ENCODE measurements around the gene CTSV.
"Not testable (repeated sequence)": the region's sequence is repeated elsewhere in the genome, so short reads cannot be mapped to it uniquely, and the experiment has no call there.

Gene CTSV

DNA sequence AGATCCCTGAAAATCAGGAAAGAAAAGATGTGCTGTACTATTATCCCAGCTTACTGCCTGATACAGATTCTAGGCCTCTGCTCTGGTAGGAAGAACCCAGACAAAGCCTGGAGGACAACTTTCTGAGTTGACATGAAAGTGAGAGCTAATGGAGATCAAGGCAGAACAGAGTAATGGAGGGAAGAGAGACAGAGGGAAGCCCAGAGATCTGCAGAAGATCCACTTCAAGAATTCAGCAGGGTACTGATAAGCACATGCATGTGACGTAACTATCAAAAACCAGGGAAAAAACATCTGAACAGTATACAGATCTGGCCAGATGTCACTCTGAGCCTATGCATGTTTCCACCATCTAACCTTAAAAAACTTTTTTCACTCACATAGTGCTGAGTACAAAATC lies 37.6 kb downstream of the CTSV start:
- intact Hi-C loops (cut with DNase I; ENCODE audit: low total_unique reads); DNase-seq; H3K9me3 ChIP-seq; H3K36me3 ChIP-seq; H3K4me3 ChIP-seq; H3K4me1 ChIP-seq; H3K27me3 ChIP-seq; H3K27ac ChIP-seq: not testable (repeated sequence)

DNA sequence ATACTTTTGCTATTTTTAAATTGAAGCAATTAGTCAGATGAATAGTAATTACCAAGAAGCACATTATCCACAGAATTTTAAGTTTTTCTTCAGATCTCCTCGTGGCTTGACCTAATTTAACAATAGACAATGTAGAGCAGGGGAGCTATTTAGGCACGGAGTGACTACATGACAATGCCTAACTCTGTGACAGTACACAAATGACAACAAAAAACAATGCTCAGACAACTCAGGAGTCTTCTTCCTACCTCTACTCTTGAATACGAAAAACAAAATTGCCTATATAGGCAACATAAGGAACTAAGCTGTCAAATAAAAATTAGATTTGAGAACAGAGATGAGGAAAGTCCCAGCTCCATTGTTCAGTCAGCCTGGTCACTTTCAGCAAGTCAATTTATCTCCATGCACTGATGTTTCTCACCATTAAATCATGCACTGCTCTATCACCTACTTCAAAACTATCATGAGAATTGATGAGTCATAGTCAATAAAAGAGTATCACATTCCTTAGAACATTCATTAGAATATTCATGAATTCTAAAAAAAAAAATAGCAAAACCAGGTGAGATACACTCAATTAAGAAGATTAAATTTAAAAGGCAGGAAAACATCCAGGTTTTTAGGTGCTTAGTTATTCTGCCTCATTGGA lies 38.7 kb downstream of the CTSV start:
- H3K4me3 ChIP-seq; H3K36me3 ChIP-seq; H3K9me3 ChIP-seq; H3K27me3 ChIP-seq; H3K4me1 ChIP-seq; intact Hi-C loops (cut with DNase I; ENCODE audit: low total_unique reads); DNase-seq; H3K27ac ChIP-seq: not testable (repeated sequence)

GRCh38 chr9:96999733-97000132 lies 39.2 kb downstream of the CTSV start:
- intact Hi-C loops (cut with DNase I; ENCODE audit: low total_unique reads); H3K27me3 ChIP-seq; H3K4me1 ChIP-seq; H3K27ac ChIP-seq; H3K9me3 ChIP-seq; DNase-seq; H3K4me3 ChIP-seq; H3K36me3 ChIP-seq: not testable (repeated sequence)

DNA sequence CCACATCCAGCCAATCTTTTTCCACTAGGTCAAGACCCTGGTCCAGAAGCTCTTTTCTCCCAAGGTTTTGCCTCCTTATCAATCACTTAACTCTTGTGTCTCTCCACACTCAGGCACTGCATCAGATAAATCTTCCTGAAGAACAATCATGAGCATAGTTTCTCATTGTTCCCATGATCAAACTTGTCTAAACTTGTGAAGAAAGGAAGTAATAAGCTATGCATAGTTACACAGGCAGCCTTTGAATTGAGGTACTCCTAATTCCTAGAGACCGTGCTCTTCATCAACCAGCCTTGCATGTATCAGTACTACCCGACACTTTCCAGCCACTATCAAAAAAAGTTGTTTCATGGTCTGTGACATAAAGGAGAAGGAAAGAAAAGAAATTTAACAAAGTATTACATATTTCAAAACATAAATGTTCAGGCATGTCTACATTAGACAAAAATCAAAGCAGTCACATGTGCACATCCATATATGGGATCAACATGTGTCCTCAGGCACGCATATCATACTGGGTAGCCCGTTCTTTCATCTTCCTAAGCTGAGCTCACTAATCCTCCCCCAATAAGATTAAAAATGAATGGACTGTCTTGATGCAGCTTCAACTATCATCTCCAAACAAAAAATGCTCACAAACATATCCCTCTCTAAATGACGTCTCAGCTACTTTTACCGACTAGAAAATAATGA lies 41.8 kb downstream of the CTSV start:
- intact Hi-C loops (cut with DNase I; ENCODE audit: low total_unique reads); H3K27me3 ChIP-seq; H3K36me3 ChIP-seq; H3K4me3 ChIP-seq; H3K4me1 ChIP-seq; DNase-seq; H3K9me3 ChIP-seq; H3K27ac ChIP-seq: not testable (repeated sequence)

GRCh38 chr9:96994531-96995016 lies 44.4 kb downstream of the CTSV start:
- H3K4me1 ChIP-seq; H3K27me3 ChIP-seq; intact Hi-C loops (cut with DNase I; ENCODE audit: low total_unique reads); H3K36me3 ChIP-seq; H3K4me3 ChIP-seq; DNase-seq; H3K9me3 ChIP-seq; H3K27ac ChIP-seq: not testable (repeated sequence)

- H3K9me3 ChIP-seq; H3K4me1 ChIP-seq; H3K27me3 ChIP-seq; DNase-seq; intact Hi-C loops (cut with DNase I; ENCODE audit: low total_unique reads); H3K4me3 ChIP-seq; H3K27ac ChIP-seq; H3K36me3 ChIP-seq: not testable (repeated sequence)
These were observed 46.6 kb downstream of the CTSV start for GRCh38 chr9:96992303-96992702.

- H3K4me3 ChIP-seq; H3K27ac ChIP-seq; H3K9me3 ChIP-seq; H3K27me3 ChIP-seq; H3K36me3 ChIP-seq; intact Hi-C loops (cut with DNase I; ENCODE audit: low total_unique reads); H3K4me1 ChIP-seq; DNase-seq: not testable (repeated sequence)
These were observed 49.1 kb downstream of the CTSV start for GRCh38 chr9:96989747-96990318.

DNA sequence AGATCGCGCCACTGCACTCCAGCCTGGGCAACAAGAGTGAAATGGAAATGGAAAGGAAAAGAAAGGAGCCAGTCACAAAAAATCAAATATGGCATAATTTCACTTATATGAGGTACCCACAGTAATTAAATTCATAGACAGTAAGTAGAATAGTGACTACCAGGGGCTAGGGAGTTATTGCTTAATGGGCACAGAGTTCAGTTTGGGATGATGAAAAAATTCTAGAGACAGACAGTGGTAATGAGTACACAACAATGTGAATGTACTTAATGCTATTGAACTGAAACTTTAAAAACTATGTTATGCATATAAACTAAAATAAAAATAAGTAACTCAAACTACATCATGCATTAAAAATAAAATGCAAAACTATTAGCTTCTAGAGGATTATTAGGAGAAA lies 54.1 kb downstream of the CTSV start:
- Histone ChIP-seq H3K4me1 (peaks cover 0 to 15% (median 4%) of the 10 kb centered on the region in 4 donors), H3K27ac (peak overlapping the region in 1 of 2 donors; percentile 33)
- DNase-seq; H3K27me3 ChIP-seq; H3K4me3 ChIP-seq; H3K36me3 ChIP-seq; intact Hi-C loops (cut with DNase I; ENCODE audit: low total_unique reads); H3K9me3 ChIP-seq: not testable (repeated sequence)

DNA sequence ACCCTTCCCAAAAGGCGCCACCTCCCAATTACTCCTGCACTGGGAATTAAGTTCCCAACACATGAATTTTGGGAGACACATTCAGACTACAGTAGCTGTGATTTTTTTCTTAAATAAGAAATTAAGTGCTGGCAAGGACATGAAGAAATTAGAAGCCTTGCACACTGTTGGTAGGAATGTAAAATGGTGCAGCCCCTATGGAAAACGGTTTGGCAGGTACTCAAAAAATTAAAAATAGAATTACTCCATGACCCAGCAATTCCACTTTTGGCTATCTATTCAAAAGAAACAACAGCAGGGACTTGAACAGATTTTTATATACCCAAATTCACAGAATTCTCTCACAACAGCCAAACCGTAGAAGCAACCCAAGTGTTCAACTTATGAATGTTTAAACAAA lies 54.8 kb downstream of the CTSV start:
- H3K27ac ChIP-seq: peak overlapping the region in 1 of 2 donors; percentile 25
- H3K36me3 ChIP-seq; DNase-seq; H3K4me3 ChIP-seq; H3K9me3 ChIP-seq; intact Hi-C loops (cut with DNase I; ENCODE audit: low total_unique reads); H3K27me3 ChIP-seq: not testable (repeated sequence)
- peaks cover 0 to 15% (median 4%) of the 10 kb centered on the region in 4 donors for H3K4me1 ChIP-seq

GRCh38 chr9:96983496-96984122 lies 55.3 kb downstream of the CTSV start:
- peaks cover 0 to 15% (median 4%) of the 10 kb centered on the region in 4 donors for H3K4me1 ChIP-seq
- H3K4me3 ChIP-seq; DNase-seq; intact Hi-C loops (cut with DNase I; ENCODE audit: low total_unique reads); H3K36me3 ChIP-seq; H3K27me3 ChIP-seq; H3K9me3 ChIP-seq: not testable (repeated sequence)
- peak overlapping the region in 1 of 2 donors; percentile 25 for H3K27ac ChIP-seq
